ENCODE results near the gene GFER.
A peak's percentile ranks its signal among the peaks of the same experiment; 100 is the strongest.
"Not testable (repeated sequence)": the region's sequence is repeated elsewhere in the genome, so short reads cannot be mapped to it uniquely, and the experiment has no call there.

GFER gene

DNA sequence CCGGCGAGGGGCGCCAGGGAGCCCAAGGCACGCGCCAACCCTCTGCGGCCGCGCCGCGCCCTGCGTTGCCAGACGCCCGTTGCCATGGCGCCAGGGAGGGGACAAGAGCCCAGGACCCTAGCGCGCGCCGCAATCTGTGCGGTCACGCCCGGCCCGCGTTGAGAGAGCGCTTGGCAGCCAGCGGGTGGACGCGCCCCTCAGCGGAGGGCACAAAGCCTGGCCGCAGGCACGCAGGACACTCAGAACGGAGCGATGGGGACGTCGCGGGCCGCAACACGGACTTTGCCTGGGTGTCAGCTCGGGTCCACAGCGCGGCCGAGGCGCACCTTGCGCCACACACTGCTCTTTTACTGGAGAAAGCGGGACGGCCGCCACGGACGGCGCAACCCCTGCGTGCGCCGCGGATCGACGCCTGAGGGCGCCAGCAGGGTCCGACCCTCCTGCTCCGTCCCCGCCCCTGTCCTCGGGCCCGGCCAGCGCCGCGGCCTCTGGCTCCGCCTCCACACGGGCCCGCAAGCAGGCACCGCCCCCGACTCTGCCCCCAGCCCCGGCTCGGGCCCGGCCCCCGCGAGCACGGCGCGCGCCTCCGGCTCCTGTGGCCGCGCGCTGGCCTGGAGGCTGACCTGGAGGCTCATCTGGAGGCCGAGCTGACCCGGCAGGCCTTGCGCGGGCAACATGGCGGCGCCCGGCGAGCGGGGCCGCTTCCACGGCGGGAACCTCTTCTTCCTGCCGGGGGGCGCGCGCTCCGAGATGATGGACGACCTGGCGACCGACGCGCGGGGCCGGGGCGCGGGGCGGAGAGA is at the start of gene GFER:
TSS of gene GFER (plus strand) at position 650 of the 803 bp plus-strand sequence. CDS start at position 676, 26 bp downstream.
- DNase-seq (ENCODE audit: low read depth) = no peak

- DNase-seq (ENCODE audit: low read depth) = no peak
Observed at GRCh38 chr16:1936945-1937479, 47.0 kb upstream of the GFER start.

DNA sequence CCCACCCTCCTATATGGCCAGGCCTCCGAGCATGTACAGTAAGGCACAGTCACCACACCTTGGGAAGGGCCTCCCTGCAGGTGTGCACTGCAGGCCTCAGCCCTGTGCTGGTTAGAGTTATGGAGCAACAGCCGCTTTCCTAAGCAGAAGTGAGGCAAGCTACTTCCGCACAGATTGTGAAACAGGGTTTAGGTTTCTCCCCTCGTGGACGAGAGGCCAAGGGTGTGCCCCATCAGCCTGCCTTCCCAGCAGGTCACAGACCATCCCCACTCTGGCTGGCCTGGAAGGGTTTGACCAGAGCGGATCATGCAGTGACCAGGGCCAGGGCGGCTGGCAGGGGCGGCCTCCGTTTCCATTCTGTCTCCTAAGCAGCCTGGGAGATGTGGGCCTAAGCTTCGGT is 45.7 kb upstream of the GFER start:
- DNase-seq (ENCODE audit: low read depth) = no peak

DNA sequence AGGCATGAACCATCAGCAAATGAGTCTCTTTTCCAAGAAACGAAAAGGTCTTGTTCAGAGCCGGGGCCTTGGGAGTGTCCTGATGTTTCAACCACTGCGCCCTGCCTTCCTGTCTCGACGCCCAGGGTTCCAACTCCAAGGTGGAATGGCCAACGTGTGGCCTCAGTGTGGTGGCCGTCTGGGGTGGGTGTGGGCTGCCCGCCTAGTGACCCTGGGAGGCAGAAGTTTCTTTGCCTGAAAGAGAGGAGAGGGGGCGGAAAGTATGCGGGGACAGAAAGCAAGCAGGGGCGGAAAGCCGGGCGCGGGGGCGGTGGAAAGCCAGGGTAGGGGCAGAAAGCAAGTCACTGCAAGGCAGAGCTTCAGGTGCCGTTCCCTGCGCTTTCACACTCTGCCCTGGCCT is 45.1 kb upstream of the GFER start:
- DNase-seq (ENCODE audit: low read depth) = no peak

DNA sequence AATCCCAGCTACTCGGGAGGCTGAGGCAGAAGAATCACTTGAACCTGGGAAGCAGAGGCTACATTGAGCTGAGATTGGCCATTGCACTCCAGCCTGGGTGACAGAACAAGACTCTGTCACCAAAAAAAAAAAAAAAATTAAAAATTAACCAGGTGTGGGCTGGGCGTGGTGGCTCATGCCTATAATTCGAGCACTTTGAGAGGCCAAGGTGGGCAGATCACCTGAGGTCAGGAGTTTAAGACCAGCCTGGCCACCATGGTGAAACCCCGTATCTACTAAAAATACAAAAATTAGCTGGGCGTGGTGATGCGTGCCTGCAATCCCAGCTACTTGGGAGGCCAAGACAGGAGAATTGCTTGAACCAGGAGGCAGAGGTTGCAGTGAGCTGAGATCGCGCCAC is 44.2 kb upstream of the GFER start:
- DNase-seq (ENCODE audit: low read depth) = not testable (repeated sequence)

DNA sequence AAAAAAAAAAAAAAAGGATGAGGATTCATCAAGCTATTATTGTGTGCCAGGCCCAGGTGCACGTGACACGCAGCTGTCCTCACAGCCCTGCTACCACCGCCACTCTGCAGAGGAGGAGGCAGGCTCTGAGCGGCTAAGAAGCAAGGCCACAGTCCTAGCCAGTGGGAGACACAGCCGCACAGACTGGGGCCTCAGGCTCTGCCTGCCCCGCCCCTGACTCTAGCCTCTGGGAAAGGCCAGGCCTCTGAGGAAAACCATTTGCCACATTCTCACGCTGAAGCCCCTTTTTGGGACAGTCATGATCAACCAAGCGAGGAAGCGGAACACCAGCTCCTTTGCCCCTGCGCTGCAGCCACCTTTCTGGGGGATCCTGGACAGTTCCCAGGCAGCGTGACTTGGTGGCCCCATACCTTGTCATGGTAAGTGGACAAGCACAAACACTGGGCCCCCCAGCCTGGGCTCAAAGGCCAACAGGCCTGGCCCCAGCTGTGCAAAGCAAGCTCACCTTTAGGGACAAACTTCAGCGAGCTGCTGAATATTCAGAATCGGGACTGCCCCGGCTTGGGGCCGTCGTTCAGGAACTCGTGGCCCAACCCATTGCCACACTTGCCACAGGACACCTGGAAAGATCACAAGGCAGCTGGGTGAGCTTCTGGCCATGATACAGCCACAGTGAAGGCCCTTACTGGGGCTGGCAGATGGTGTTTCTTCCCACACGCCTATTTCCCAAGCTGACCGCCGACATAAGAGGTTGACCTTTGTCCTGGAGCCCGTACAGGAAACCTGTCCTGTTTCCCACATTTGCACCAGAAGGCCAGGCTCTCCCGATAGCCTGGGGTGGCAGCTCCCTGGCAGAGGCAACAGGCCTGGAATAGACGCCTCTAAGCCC is 43.5 kb upstream of the GFER start:
- DNase-seq (ENCODE audit: low read depth) = no peak

DNA sequence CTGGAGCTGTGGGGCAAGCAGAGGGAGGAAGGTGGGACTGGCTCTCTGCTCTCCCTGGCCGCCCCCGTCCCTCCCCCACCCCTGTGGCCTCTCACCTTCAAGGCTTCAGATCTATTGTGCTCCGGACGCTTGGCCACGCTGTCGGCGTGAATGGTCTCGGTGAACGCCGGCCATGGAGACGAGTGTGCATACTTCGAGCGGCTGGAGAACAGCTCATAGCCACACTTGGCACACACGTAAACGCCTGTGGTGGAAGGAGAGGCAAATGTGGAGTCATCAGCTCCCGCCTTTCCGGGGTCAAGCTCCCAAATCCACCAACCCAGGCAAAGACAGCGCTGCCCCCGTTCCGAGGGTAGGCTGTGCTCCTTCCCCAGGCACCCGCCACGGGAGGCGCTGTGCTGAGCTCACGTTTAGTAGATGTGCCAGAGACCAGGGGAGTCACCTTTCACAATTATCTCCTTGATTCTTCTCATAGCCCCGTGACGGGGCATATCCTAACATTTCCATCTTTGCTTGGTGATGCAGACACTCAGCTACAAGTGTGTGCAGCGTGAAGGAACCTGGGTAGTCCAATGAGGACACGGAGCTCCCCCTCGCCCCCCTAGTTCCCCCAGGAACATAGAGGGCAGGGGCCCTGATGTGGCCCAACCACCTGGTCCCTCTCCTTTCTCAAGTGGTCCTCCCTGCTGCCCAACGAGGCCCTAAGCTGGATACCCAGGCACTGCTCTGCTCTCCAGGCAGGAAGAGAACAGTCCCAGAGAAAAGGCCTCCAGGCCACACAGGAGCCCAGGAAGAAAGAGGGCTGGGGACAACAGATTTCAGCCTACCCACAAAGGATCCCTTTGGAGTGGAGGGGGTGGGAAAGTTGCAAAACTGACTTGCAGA is 42.6 kb upstream of the GFER start:
- no peak for DNase-seq (ENCODE audit: low read depth)

GRCh38 chr16:1942047-1942809 is 41.8 kb upstream of the GFER start:
- no peak for DNase-seq (ENCODE audit: low read depth)

- peak; percentile 98 for DNase-seq (ENCODE audit: low read depth)
Observed at GRCh38 chr16:1942810-1943726, 40.9 kb upstream of the GFER start, which contains the start of gene MSRB1. TSS of gene MSRB1 (minus strand) at chr16:1943199. CDS start at chr16:1943156, 43 bp downstream.

DNA sequence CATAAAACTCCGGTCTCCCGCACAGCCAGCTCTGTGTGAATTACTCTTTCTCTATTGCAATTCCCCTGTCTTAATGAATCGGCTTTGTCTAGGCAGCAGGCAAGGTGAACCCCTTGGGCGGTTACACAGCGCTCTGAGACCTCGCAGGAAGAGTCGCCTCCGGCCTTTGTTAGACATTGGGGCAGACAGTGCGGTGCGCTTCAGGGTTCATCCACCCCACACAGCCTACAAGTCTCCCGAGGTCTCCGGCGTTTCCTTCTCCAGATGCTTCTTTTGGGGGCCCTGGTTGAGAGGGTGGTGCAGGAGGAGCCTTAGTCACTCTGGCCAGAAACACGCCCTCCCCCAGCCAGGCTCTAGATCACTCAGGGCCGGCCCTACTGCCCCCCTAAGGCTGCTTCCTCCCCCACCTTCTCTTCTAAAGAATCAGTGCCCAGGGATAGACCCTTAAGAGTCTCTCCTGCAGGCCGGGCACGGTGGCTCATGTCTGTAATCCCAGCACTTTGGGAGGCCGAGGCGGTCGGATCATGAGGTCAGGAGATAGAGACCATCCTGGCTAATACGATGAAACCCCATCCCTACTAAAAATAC is 39.3 kb upstream of the GFER start:
- no peak for DNase-seq (ENCODE audit: low read depth)

GRCh38 chr16:1945559-1946391 is 38.2 kb upstream of the GFER start:
- DNase-seq (ENCODE audit: low read depth) = no peak

GRCh38 chr16:1946495-1947368 is 37.3 kb upstream of the GFER start:
- DNase-seq (ENCODE audit: low read depth) = no peak

DNA sequence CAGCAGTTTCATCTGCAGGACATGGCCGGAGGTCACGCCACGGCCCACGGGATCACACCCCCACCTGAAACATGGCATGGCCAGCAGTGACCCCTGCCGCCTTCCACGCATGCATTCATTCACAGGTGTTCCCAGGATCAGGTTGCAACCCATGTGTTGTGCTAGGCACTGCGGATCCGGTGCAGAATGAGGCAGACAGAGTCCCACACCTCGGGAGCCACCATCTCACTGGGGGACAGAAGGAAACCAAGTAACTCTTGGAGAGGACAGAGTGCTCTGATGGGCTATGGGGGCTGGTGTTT is 36.7 kb upstream of the GFER start:
- no peak for DNase-seq (ENCODE audit: low read depth)

- no peak for DNase-seq (ENCODE audit: low read depth)
Observed at GRCh38 chr16:1949507-1949906, 34.5 kb upstream of the GFER start.

GRCh38 chr16:1950047-1950446 is 33.9 kb upstream of the GFER start:
- no peak for DNase-seq (ENCODE audit: low read depth)

- DNase-seq (ENCODE audit: low read depth) = no peak
Observed at GRCh38 chr16:1950559-1950958, 33.4 kb upstream of the GFER start.

GRCh38 chr16:1953734-1954133 is 30.3 kb upstream of the GFER start:
- DNase-seq (ENCODE audit: low read depth) = no peak
